ENCODE measurements around the gene ZNF335.

DNA sequence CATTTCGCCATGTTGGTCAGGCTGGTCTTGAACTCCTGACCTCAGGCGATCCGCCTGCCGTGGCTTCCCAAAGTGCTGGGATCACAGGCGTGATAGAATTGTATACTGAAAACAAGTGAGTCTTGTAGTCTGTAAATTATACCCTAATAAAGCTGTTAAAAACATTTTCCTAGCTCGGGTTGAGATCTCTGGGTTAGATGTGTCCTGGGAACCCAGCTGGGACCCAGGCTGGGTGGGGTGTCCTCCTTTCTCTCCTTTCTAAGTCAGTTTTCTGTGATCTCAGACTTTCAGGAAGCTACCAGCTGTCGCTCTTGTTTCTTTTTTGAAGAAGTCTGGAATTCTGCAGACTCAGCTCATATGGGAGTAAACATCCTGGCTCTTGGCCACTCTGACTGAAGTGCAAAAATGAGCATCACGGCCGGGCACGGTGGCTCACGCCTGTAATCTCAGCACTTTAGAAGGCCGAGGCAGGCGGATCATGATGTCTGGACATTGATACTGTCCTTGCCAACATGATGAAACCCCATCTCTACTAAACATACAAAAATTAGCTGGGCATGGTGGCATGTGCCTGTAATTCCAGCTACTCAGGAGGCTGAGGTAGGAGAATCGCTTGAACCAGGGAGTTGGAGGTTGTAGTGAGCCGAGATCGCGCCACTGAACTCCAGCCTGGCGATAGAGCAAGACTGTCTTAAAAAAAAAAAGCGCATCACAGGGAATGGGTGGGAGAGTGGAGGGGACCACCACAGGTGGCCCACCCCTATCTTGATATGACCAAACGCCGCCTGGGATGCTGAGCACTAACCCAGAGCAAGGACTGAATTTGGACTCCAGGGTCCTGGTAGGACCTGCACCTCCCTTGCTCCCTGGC lies 47.4 kb downstream of the ZNF335 start:
- TF ChIP-seq, protein P1, sequence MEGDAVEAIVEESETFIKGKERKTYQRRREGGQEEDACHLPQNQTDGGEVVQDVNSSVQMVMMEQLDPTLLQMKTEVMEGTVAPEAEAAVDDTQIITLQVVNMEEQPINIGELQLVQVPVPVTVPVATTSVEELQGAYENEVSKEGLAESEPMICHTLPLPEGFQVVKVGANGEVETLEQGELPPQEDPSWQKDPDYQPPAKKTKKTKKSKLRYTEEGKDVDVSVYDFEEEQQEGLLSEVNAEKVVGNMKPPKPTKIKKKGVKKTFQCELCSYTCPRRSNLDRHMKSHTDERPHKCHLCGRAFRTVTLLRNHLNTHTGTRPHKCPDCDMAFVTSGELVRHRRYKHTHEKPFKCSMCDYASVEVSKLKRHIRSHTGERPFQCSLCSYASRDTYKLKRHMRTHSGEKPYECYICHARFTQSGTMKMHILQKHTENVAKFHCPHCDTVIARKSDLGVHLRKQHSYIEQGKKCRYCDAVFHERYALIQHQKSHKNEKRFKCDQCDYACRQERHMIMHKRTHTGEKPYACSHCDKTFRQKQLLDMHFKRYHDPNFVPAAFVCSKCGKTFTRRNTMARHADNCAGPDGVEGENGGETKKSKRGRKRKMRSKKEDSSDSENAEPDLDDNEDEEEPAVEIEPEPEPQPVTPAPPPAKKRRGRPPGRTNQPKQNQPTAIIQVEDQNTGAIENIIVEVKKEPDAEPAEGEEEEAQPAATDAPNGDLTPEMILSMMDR (conservative IDR thresholded peaks at IDR 0.05; ENCODE audit: low read length), result no peak
- TF ChIP-seq EZH2phosphoT487 (IDR thresholded peaks at IDR 0.05; ENCODE audit: borderline replicate concordance), result no peak

All from Loucy (cell line).